ENCODE data around the gene PIP4K2A.
"Not testable (repeated sequence)": the region's sequence is repeated elsewhere in the genome, so short reads cannot be mapped to it uniquely, and the experiment has no call there.

Gene PIP4K2A

DNA sequence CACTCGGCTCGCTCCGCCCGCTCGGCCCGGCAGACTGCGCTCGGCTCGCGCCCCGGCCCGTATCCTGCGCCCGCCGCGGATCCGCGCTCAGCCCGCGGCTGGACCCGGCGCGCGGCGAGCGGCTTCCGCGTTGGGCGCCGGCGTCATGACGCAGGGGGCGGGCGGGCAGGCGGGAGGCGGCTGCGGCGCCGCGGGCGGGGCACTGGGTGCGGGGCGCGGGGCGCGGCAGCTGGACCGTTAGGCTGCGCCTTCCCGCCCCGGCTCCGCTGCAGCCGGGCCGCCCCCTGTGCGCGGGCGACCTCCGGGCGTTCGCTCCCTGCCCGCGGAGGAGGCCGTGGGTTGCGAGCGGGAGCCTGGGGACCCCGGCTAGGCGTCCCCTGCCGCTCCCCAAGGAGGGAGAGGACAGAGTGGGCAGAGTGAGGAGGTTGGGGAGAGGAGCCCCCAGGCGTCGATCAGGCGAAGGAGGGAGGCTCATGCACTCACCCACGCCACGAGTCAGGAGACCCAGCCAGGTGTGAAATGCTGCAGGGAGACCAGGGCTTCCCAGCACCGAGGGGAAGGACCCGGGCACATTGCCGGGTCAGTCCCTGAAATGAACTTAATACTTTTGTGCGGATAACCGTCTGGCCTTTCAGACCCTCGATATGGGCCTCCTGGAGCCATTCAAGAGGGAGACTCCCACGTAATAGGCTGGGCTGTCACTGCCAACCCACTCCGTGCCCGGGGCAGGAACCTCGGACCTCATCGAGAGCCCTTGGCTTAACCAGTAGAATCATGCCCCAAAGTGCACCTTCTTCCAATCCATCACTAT is at the start of gene PIP4K2A:
Gene PIP4K2A (minus strand): TSS at position 100 of the 811 bp plus-strand sequence. CDS start 252 bp downstream, outside the sequence.
- peak; percentile 78 for DNase-seq

DNA sequence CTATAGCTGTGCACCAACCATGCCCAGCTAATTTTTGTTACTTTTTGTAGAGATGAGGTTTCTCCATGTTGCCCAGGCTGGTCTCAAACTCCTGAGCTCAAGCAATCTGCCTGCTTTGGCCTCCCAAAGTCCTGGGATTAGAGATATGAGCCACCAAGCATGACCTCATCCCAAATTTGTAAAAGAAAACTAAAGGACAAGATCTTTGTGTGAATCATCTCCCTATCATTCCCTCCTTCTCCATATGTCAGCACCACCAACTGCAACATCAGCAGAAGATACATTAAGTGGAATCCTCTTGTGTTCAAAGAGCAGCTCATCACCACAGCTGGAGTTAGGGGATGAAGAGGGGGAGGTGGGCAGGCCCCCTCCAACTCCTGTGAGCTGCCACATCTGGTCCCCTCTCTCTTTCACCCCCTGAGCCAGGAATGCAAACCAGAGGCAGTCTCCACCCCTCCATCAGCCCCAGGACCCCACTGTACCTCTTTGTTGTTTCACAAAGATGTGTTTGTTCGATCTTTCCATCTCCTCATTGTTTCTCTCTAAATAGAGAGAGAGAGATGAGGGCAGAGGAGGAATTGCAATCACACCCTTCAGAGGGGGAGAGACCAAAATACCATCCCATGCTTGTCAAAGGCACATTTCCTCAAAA is 47.3 kb upstream of the PIP4K2A start:
- DNase-seq = no peak

DNA sequence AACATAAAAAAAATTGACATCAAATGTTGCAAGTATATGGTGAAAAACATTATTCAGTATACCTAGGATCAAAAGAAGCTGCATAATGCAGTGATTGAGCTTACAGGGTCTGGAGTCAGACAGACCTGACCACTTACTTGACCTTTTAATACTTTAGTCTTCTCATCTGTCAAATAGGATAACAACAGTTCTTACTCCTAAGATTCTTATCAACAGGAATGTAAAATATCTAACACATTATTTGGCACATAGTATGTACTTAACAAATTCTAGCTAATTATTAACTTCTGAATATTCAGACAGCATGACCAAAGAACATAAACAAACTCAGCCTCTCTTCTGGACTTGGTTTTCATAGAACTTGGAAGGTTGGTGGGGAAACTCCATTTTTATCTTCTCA is 45.6 kb upstream of the PIP4K2A start:
- DNase-seq = no peak

DNA sequence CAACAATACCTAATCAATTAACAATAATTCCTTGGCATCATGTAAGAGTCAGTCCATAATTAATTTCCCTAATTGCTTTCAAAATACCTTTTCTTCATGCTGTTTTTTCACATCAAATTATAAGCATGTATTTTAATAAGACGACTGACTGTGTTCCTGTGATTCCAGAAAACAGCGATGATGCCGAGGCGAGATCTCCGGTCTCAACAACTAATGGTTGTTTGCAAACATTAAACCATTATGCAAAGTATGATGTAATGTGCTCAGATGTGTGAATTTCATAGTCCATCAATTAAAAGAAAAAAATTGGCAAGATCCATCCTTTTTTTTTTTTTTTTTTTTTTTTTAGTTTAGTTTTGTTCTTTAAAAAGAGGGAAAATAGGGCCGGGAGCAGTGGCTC is 44.5 kb upstream of the PIP4K2A start:
- DNase-seq = no peak

DNA sequence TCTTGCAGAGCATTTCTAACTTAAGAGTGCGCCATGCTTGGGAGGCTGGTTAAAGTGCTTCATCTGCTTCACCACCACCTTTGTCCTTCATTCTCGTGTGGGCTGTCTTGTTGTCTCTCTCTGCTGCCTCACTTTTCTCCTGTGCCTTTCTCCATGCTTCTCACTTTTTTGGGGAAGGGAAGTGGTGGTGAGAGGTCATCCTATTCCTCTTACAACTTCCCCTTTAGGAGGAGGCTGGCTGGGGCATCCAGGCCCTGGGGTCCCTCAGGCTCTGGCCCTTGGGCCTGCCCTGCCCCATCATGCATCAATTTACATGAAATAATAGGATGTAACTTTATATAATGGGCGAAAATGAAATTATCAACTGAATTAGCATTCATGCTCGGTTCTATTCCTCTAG is 39.9 kb upstream of the PIP4K2A start:
- no peak for DNase-seq

DNA sequence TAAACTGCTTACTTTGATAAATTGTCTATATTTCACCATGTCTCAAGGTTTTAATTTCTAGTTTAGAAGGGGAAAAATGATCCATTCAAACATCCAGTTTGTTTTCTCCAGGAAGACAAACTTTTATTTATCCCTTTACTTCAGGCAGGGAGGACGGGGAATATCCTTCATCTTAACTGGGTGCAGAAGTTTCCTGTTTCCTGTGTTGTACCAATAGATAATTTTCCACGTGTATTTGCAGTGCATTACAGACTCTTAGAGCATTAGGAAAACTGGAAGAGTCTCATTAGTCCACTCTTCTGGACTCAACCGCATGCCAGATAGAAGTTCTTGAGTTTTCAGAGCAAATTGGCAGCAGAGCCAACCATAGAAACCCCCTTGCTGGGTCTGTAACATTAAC is 39.4 kb upstream of the PIP4K2A start:
- no peak for DNase-seq

DNA sequence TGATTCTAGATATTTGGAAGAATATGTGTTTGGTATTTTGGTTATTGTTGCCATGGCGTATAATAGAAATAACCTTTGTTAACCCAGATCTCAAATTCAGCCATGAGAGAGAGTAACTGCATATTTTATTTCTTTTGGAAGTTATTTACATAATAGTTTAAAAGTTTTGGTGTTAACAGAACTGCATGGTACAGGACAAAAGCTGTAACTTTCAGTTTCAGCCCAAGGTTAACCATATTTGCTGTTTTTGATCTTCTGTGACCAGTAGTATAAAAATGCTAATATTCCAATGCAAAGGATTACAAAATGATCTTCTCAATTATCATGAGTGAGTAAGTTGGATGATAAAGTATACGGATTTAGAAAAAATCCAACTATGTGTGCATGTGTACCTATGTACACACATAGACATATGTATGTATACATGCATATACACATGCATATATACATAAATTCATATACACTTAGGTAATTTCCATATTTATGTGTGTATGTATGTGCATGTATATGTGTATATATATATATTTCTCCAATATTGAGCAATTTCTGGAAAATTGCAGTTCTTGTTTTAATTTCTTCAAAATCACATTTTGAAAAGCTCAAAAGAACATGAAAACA is 38.0 kb upstream of the PIP4K2A start:
- no peak for DNase-seq

DNA sequence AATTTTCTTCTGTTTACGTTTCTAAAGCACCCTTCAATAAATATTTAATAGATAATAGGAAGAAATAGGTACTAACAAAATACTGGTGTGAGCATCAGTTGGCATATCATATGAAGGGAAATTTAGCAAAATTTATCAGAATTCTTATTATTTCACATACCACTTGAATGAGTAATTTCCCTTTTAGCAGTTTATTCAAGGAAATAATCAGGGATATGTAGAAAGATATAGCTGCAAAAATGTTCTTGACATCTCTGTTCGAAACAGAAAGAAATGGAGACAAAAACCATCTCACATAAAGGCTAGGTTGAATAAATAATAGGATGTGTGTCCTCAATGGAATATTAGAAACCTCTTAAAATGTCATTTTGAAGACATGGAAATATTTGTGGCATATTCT is 35.8 kb upstream of the PIP4K2A start:
- DNase-seq = no peak

DNA sequence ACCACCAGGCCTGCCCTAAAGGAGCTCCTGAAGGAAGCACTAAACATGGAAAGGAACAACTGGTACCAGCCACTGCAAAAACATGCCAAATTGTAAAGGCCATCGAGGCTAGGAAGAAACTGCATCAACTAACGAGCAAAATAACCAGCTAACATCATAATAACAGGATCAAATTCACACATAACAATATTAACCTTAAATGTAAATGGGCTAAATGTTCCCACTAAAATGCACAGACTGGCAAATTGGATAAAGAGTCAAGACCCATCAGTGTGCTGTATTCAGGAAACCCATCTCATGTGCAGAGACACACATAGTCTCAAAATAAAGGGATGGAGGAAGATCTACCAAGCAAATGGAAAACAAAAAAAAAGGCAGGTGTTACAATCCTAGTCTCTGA is 30.5 kb upstream of the PIP4K2A start:
- DNase-seq = not testable (repeated sequence)

DNA sequence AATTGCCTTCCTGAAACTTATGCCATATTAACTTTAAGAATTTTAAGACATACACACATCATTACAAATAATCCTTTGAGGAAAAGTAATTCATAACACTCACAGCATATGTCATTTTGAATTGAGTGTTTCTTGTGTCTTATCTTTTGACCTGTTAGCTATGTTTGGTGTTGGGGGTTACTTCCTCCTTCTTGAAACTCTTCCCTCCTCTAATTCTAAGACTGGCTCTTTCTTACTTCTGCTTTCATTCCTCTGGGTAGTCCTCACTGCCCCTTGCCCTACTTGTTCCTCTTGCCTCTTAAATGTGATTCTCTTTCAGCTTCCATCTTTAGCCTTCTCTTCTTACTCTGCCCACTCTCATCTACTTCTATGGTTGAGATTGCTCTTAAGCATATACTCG is 28.3 kb upstream of the PIP4K2A start:
- no peak for DNase-seq

DNA sequence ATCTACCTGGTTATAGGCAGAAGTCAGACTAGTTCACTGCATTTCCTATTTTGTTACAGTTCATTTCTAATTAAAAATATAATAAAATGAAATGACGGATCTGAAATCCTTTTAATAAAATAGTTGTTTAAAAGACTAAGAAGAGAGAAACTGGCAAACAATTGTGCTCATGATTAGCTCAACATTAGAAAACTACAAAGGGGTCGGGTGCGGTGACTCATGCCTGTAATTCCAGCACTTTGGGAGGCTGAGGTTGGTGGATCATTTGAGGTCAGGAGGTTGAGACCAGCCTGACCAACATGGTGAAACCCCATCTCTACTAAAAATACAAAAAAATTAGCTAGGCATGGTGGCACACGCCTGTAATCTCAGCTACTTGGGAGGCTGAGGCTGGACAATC is 27.3 kb upstream of the PIP4K2A start:
- not testable (repeated sequence) for DNase-seq

DNA sequence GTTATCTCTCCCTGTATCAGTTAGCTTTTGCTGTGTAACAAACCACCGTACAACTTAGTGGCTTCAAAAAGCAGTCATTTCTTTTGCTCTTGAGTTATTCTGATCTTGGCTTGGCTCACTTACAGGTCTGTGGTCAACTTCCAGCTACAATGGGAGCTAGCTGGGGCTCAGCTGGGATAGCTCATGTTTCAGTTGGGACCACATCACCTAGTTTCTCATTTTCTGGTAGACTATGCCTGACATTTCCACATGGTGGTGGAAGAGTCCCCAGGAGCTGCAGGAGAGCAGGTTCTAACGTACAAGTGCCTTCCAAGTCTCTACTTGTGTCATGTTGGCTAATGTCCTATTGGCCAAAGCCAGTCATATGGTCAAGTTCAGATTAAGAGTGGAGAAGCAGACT is 25.8 kb upstream of the PIP4K2A start:
- DNase-seq = no peak

DNA sequence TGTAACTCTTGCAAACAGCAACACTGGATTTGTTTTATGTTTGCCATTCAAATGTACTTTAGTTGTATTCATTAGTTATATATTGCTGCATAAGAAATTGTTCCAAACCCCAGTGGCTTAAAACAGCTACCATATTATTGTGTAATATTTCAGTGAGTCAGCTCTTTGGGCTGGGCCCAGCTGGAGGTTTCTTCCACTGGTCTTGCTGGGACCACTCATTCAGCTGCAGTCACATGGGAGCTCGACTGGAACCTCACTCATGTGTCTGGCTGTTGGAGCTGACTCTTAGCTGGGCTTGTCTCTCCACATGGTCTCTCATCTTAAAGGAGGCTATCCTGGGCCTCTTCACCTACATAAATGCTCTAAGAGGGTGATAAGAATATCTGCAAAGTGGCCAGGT is 23.2 kb upstream of the PIP4K2A start:
- no peak for DNase-seq

DNA sequence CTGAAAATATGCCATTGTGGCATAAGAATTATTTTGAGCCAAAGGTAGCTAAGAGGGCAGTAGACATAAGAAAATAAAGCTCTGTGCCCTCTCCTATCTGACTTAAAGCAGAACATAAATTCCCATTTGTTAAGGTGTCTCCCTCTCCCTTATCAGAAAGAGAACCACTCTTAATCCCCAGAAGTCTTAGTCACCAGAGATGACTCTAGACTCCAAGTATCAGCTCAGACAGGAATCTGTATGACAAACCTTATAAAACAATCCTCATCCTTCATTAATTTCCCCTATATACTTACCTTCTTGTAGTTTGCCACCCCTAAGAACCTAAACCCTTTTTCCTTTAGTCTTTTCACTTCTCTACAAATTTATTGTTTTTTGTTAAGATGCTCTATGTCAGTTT is 21.8 kb upstream of the PIP4K2A start:
- DNase-seq = no peak

DNA sequence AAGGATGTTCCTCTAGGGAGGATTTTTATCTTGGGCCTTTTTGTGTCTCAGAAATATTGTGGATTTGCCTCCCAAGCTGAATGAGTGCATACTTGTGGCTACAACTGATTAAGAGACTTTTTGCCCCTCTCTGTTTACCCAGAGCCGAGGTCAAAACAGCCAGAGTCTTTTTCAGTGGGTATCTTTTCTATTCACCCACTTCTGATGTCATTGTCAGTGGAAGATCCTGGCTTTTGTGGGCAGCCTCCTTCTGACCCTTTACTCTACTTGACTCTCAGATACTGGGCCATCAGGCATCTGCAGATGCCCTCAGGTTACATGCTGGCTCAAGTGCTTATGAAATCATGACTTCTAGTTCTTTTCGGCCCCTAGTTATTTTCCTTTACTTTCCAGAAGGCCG is 19.6 kb upstream of the PIP4K2A start:
- DNase-seq = no peak

DNA sequence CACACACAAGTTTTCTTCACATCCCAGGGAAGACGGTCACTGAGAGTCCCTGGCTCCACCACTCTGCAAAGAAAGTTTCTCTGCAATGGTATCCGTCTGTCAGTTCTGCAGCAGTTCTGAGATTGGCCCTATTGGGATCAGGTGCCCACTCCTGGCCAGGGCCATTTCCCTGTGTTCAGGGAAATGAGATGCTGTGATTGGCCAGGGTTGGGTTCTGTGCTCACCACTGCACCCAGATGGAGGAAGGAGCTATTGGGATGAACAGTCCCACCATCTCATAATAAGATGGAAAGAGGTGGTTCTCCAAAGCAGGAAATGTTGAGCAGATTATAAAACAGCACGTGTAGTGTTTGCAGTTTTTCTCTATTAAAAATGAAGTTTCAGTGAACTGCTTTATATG is 13.3 kb upstream of the PIP4K2A start:
- DNase-seq = no peak

DNA sequence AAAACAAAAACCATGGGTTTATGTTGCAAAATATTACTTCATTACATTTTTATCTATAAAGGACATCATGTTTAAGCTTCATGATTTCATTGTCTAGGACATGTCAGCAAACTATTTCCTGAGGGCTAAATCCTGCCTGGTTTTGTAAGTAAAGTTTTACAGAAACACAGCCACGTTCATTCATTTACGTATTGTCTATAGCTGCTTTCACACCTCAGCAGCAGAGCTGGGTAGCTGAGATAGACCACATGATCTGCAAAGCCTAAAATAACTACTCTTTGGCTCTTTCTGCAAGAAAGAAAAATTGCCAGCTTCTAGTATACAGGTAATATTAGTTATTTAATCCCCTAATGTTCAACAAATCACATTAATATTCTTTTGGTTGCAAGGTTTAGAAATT is 12.7 kb upstream of the PIP4K2A start:
- no peak for DNase-seq

DNA sequence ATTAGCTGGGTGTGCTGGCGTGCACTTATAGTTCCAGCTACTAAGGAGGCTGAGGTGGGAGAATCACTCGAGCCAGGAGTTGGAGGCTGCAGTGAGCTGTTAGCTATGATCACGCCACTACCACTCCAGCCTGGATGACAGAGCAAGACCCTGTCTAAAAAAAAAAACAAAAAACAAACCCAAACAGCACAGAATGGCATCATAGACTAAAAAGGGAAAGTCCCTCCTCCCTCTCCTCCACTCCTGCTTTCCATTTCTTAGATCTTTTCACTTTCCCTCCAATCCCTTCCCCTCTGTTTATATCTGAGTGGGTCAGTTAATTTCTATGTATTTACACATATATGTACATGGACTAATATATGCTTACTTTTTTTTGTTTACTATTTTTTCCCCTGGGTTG is 10.4 kb upstream of the PIP4K2A start:
- DNase-seq = no peak

DNA sequence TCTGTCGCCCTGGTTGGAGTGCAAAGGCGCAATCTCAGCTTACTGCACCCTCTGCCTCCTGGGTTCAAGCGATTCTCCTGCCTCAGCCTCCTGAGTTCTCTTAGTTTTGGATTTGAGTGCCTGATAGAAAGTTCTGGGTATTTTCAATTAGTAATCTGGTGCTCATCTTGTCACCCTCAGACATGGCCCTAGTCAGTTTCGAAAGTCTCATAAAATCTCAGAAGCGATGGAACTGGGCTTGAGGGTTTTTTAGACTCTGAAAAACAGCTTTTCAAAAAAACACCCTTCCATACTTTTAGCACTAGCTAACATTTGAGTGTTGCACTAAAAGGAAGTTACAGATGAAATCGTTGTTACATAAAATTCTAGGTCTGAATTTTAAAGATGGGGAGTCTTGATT is 9.4 kb upstream of the PIP4K2A start:
- DNase-seq = no peak

DNA sequence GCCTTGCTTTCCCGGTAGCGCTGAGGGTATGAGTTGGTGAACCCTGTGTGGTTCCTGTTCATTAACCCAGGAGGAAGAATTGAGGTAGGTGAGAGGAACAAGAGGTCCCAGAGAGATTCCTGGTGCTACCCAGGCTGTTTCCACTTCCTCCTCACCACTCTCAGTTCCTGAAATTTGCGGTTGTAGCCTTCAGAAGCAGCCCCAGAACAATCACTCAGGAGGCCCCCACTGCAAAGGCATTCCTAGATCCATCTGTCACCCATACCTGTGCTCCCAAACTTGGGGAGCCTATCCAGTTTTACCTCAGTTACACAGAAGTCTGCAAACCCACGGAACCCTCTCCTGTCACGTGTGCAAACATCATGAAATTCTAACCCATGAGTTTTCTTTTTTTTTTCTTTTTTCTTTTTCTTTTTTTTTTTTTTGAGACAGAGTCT is 9.0 kb upstream of the PIP4K2A start:
- no peak for DNase-seq

DNA sequence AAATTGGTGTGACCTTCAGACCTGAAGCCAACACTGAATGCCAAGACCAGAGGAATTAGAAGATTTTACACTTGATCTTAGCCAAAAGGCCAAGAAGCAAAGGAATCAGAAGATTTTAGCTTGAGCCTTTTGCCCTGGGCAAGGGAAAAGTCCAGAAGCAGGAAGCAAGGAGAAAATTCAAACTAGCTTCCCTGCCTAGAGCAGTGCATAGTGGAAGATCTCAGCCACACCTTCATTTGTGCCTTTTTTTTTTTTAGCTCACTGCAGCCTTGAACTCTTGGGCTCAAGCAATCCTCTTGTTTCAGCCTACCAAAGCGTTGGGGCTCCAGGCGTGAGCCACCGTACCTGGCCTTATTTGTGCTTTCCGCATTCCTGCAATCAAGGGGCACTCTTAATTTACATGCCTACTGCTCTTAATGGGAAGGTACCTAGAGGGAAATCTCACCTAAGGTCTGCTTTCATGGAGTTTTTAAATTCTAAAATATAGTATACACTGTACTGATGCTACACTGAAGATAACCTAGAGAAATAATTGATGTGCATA is 8.3 kb upstream of the PIP4K2A start:
- DNase-seq = no peak

DNA sequence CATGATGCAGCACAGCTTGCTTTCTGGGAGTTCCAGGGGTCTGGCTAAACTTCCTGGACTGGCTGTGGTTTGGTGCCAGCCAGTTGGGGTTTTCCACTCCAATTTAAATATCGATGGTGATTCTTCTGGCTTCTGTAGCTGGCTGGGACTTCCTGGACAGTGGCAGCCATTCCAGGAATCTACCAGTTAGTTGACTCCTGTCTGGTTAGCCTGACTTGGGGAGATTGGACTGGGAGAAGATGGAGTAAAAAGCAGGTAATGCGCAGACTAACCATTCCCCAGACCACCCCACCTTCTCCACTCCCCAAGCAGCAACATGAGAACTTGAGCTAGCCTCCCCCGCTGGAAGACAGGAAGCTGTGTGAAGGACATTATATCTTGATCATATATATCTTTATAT is 6.3 kb upstream of the PIP4K2A start:
- DNase-seq = no peak

DNA sequence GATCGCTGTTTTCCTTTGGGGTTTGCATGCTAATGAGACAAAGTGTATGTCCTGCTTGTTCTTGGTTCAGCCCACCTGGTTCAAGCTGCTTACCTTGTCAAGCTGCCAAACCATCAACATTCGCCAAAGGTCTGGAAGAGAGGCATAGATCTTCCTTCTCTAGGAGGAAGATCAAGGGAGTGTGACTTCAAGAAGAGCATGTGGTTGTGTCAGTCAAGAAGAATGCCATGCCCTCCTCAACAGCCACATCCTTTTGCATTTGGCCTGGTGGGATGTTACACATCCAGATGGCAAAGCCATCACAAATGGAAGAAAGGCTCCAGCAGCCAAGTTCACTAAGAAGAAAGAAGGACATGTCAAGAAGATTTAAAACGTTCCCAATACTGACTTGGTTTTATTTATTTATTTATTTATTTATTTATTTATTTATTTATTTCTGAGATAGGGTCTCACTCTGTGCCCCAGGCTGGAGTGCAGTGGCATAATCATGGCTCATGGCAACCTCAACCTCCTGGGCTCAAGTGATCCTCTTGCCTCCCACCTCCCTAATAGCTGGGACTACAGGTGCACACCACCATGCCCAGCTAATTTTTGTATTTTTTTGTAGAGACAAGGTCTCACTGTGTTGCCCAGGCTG is 5.1 kb upstream of the PIP4K2A start:
- no peak for DNase-seq
